Epithelial cell of proximal tubule (primary cell): ENCODE data around the gene USP17L12. TPM values are rescaled to one million over a fixed set of nuclear protein-coding genes. Genes with fewer than 3 reads are reported as not detected.
"Not testable (repeated sequence)": the region's sequence is repeated elsewhere in the genome, so short reads cannot be mapped to it uniquely, and the experiment has no call there.

Source experiments
- DNase-seq: peaks from one replicate; pipeline ENCODE4 v3.0.0-alpha.2; 2011; ENCODE audit warnings: low read depth
- H3K4me3 ChIP-seq: 2 replicates; pipeline ENCODE4 v1.5.1; 2011; ENCODE audit warnings: low read depth, mild to moderate bottlenecking, low read length
- total RNA-seq: library from RNA; depleted of rRNA; stranded (reverse); fragments of >200 nt; gene quantifications from 2 replicates; pipeline ENCODE4 v1.2.3, GENCODE V29; 2015

Gene USP17L12, protein sequence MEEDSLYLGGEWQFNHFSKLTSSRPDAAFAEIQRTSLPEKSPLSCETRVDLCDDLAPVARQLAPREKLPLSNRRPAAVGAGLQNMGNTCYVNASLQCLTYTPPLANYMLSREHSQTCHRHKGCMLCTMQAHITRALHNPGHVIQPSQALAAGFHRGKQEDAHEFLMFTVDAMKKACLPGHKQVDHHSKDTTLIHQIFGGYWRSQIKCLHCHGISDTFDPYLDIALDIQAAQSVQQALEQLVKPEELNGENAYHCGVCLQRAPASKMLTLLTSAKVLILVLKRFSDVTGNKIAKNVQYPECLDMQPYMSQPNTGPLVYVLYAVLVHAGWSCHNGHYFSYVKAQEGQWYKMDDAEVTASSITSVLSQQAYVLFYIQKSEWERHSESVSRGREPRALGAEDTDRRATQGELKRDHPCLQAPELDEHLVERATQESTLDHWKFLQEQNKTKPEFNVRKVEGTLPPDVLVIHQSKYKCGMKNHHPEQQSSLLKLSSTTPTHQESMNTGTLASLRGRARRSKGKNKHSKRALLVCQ
- not detected in 2 replicates for total RNA-seq

DNA sequence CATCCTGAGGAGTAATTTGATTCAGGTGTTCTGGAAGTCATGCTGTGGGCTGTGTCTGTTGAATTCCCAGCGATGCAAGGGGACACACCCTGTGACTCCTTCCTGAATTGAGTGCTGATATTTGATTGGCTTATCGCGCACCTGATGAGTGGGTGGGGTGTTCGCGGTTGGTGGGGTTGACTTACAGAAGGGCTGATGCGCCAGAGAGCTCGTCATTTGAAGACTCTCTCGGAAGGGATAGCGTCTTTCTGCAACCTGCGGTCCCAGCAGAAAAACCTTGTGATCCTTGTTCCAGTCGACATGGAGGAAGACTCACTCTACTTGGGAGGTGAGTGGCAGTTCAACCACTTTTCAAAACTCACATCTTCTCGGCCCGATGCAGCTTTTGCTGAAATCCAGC is at the start of gene USP17L12:
Gene USP17L12 (plus strand): TSS at position 301 of the 400 bp plus-strand sequence. CDS start 0 bp downstream, at position 301.
- DNase-seq, H3K4me3 ChIP-seq: not testable (repeated sequence)

DNA sequence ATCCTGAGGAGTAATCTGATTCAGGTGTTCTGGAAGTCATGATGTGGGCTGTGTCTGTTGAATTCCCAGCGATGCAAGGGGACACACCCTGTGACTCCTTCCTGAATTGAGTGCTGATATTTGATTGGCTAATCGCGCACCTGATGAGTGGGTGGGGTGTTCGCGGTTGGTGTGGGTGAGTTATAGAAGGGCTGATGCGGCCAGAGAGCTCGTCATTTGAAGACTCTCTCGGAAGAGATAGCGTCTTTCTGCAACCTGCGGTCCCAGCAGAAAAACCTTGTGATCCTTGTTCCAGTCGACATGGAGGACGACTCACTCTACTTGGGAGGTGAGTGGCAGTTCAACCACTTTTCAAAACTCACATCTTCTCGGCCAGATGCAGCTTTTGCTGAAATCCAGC is 9.6 kb upstream of the USP17L12 start, which contains the start of gene USP17L10:
Gene USP17L10 (plus strand): TSS at position 301 of the 400 bp plus-strand sequence. CDS start 0 bp downstream, at position 301.
- not testable (repeated sequence) for DNase-seq, H3K4me3 ChIP-seq

DNA sequence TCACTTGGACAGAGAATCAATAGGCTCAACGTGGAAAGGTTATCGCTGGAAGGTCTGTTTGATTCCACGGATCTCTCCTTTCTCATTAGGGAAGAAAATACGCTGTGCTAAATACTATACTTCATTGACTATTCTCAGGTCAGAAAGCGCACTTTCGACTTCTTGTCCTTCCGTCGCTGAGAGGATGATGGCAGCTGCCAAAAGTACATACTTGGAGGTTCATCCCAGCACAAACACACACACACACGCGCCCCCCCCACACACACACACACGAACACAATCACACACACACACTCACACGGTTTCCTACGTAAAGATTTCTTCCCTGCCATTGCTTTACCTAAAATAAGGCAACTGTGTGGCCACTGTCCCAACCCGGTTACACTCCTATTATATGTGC is 5.3 kb upstream of the USP17L12 start:
- not testable (repeated sequence) for H3K4me3 ChIP-seq, DNase-seq

DNA sequence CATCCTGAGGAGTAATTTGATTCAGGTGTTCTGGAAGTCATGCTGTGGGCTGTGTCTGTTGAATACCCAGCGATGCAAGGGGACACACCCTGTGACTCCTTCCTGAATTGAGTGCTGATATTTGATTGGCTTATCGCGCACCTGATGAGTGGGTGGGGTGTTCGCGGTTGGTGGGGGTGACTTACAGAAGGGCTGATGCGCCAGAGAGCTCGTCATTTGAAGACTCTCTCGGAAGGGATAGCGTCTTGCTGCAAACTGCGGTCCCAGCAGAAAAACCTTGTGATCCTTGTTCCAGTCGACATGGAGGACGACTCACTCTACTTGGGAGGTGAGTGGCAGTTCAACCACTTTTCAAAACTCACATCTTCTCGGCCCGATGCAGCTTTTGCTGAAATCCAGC is 4.8 kb upstream of the USP17L12 start, which contains the start of gene USP17L11:
Gene USP17L11 (plus strand): TSS at position 301 of the 400 bp plus-strand sequence. CDS start 0 bp downstream, at position 301.
- not testable (repeated sequence) for H3K4me3 ChIP-seq, DNase-seq

DNA sequence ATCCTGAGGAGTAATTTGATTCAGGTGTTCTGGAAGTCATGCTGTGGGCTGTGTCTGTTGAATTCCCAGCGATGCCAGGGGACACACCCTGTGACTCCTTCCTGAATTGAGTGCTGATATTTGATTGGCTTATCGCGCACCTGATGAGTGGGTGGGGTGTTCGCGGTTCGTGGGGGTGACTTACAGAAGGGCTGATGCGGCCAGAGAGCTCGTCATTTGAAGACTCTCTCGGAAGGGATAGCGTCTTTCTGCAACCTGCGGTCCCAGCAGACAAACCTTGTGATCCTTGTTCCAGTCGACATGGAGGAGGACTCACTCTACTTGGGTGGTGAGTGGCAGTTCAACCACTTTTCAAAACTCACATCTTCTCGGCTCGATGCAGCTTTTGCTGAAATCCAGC is 4.6 kb downstream of the USP17L12 start, which contains the start of gene USP17L13:
Gene USP17L13 (plus strand): TSS at position 301 of the 400 bp plus-strand sequence. CDS start 0 bp downstream, at position 301.
- not testable (repeated sequence) for H3K4me3 ChIP-seq, DNase-seq

DNA sequence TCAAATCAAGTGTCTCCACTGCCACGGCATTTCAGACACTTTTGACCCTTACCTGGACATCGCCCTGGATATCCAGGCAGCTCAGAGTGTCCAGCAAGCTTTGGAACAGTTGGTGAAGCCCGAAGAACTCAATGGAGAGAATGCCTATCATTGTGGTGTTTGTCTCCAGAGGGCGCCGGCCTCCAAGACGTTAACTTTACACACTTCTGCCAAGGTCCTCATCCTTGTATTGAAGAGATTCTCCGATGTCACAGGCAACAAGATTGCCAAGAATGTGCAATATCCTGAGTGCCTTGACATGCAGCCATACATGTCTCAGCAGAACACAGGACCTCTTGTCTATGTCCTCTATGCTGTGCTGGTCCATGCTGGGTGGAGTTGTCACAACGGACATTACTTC is 10.3 kb downstream of the USP17L12 start:
- DNase-seq, H3K4me3 ChIP-seq: not testable (repeated sequence)

DNA sequence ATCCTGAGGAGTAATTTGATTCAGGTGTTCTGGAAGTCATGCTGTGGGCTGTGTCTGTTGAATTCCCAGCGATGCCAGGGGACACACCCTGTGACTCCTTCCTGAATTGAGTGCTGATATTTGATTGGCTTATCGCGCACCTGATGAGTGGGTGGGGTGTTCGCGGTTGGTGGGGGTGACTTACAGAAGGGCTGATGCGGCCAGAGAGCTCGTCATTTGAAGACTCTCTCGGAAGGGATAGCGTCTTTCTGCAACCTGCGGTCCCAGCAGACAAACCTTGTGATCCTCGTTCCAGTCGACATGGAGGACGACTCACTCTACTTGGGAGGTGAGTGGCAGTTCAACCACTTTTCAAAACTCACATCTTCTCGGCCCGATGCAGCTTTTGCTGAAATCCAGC is 14.1 kb downstream of the USP17L12 start, which contains the start of gene USP17L15:
Gene USP17L15 (plus strand): TSS at position 301 of the 400 bp plus-strand sequence. CDS start 0 bp downstream, at position 301.
- not testable (repeated sequence) for DNase-seq, H3K4me3 ChIP-seq

DNA sequence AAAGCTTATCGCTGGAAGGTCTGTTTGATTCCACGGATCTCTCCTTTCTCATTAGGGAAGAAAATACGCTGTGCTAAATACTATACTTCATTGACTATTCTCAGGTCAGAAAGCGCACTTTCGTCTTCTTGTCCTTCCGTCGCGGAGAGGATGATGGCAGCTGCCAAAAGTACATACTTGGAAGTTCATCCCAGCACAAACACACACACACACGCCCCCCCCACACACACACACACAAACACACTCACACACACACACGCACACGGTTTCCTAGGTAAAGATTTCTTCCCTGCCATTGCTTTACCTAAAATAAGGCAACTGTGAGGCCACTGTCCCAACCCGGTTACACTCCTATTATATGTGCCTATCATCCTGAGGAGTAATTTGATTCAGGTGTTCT is 18.5 kb downstream of the USP17L12 start:
- H3K4me3 ChIP-seq, DNase-seq: not testable (repeated sequence)

DNA sequence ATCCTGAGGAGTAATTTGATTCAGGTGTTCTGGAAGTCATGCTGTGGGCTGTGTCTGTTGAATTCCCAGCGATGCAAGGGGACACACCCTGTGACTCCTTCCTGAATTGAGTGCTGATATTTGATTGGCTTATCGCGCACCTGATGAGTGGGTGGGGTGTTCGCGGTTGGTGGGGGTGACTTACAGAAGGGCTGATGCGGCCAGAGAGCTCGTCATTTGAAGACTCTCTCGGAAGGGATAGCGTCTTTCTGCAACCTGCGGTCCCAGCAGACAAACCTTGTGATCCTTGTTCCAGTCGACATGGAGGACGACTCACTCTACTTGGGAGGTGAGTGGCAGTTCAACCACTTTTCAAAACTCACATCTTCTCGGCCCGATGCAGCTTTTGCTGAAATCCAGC is 23.6 kb downstream of the USP17L12 start, which contains the start of gene USP17L17:
Gene USP17L17 (plus strand): TSS at position 301 of the 400 bp plus-strand sequence. CDS start 0 bp downstream, at position 301.
- not testable (repeated sequence) for DNase-seq, H3K4me3 ChIP-seq

DNA sequence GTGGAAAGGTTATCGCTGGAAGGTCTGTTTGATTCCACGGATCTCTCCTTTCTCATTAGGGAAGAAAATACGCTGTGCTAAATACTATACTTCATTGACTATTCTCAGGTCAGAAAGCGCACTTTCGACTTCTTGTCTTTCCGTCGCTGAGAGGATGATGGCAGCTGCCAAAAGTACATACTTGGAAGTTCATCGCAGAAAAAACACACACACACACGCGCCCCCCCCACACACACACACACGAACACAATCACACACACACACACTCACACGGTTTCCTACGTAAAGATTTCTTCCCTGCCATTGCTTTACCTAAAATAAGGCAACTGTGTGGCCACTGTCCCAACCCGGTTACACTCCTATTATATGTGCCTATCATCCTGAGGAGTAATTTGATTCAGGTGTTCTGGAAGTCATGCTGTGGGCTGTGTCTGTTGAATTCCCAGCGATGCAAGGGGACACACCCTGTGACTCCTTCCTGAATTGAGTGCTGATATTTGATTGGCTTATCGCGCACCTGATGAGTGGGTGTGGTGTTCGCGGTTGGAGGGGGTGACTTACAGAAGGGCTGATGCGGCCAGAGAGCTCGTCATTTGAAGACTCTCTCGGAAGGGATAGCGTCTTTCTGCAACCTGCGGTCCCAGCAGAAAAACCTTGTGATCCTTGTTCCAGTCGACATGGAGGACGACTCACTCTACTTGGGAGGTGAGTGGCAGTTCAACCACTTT is 28.2 kb downstream of the USP17L12 start, which contains the start of gene USP17L18:
Gene USP17L18 (plus strand): TSS at position 678 of the 728 bp plus-strand sequence. CDS start 0 bp downstream, at position 678.
- DNase-seq, H3K4me3 ChIP-seq: not testable (repeated sequence)

DNA sequence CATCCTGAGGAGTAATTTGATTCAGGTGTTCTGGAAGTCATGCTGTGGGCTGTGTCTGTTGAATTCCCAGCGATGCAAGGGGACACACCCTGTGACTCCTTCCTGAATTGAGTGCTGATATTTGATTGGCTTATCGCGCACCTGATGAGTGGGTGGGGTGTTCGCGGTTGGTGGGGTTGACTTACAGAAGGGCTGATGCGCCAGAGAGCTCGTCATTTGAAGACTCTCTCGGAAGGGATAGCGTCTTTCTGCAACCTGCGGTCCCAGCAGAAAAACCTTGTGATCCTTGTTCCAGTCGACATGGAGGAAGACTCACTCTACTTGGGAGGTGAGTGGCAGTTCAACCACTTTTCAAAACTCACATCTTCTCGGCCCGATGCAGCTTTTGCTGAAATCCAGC is 33.1 kb downstream of the USP17L12 start, which contains the start of gene USP17L19:
Gene USP17L19 (plus strand): TSS at position 301 of the 400 bp plus-strand sequence. CDS start 0 bp downstream, at position 301.
- H3K4me3 ChIP-seq, DNase-seq: not testable (repeated sequence)

DNA sequence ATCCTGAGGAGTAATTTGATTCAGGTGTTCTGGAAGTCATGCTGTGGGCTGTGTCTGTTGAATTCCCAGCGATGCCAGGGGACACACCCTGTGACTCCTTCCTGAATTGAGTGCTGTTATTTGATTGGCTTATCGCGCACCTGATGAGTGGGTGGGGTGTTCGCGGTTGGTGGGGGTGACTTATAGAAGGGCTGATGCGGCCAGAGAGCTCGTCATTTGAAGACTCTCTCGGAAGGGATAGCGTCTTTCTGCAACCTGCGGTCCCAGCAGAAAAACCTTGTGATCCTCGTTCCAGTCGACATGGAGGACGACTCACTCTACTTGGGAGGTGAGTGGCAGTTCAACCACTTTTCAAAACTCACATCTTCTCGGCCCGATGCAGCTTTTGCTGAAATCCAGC is 37.9 kb downstream of the USP17L12 start, which contains the start of gene USP17L20:
Gene USP17L20 (plus strand): TSS at position 301 of the 400 bp plus-strand sequence. CDS start 0 bp downstream, at position 301.
- H3K4me3 ChIP-seq, DNase-seq: not testable (repeated sequence)

DNA sequence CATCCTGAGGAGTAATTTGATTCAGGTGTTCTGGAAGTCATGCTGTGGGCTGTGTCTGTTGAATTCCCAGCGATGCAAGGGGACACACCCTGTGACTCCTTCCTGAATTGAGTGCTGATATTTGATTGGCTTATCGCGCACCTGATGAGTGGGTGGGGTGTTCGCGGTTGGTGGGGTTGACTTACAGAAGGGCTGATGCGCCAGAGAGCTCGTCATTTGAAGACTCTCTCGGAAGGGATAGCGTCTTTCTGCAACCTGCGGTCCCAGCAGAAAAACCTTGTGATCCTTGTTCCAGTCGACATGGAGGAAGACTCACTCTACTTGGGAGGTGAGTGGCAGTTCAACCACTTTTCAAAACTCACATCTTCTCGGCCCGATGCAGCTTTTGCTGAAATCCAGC is 42.6 kb downstream of the USP17L12 start, which contains the start of gene USP17L21:
Gene USP17L21 (plus strand): TSS at position 301 of the 400 bp plus-strand sequence. CDS start 0 bp downstream, at position 301.
- not testable (repeated sequence) for DNase-seq, H3K4me3 ChIP-seq

DNA sequence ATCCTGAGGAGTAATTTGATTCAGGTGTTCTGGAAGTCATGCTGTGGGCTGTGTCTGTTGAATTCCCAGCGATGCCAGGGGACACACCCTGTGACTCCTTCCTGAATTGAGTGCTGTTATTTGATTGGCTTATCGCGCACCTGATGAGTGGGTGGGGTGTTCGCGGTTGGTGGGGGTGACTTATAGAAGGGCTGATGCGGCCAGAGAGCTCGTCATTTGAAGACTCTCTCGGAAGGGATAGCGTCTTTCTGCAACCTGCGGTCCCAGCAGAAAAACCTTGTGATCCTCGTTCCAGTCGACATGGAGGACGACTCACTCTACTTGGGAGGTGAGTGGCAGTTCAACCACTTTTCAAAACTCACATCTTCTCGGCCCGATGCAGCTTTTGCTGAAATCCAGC is 47.4 kb downstream of the USP17L12 start, which contains the start of gene USP17L22:
Gene USP17L22 (plus strand): TSS at position 301 of the 400 bp plus-strand sequence. CDS start 0 bp downstream, at position 301.
- not testable (repeated sequence) for DNase-seq

More for the DNA sequence above, 47.4 kb downstream of the USP17L12 start, which contains the start of gene USP17L22:
- not testable (repeated sequence) for H3K4me3 ChIP-seq
